ENCODE results near the gene LDB3.

Gene LDB3

DNA sequence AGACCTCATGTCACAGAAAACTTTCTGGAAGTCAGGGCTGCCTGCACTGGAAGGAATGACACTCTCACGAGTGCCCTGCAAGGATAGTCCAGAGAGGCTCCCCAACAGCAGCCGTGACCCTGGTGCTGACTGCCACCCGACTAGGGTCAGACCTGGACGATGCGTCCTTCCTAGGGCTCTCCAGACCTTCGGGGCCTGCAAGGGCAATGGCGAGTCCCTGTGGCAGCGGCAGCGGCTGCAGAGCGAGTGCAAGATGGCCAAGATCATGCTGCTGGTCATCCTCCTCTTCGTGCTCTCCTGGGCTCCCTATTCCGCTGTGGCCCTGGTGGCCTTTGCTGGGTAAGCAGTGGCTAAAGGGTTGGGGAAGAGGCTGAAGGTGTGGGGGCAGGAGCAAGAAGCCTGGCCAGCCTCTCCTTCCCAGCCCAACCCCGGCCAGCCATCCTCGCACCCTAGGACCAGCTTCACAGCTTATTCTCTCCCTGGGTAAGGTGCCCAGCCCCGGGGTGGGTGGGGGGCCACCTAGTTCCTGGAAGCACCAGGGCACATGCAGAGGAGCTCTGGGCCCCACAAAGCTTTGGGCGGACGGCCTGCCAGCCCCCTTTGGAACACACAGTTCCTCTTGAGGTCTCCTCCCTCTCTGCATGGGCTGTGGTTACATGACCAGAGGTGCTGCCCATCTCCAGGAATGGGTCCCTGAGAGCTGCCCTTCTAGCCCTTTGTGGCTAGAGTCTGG lies 8.4 kb upstream of the LDB3 start:
- Histone ChIP-seq H3K4me2 (ENCODE audit: low read length) (no peak overlapping the region), H3K27me3 (ENCODE audit: control insufficient read depth, insufficient read depth, low read length) (no peaks in the 10 kb centered on the region), H3K4me1 (ENCODE audit: control insufficient read depth, insufficient read depth, low read length) (peaks cover 21% of the 10 kb centered on the region), H3K9ac (ENCODE audit: low read depth, low read length) (no peak overlapping the region), H3K4me3 (ENCODE audit: low read length) (no peak overlapping the region), H3K9me3 (replicated peaks; ENCODE audit: low read length) (no peaks in the 10 kb centered on the region), H3K36me3 (ENCODE audit: insufficient read depth, low read length) (no peaks in the 10 kb centered on the region)

DNA sequence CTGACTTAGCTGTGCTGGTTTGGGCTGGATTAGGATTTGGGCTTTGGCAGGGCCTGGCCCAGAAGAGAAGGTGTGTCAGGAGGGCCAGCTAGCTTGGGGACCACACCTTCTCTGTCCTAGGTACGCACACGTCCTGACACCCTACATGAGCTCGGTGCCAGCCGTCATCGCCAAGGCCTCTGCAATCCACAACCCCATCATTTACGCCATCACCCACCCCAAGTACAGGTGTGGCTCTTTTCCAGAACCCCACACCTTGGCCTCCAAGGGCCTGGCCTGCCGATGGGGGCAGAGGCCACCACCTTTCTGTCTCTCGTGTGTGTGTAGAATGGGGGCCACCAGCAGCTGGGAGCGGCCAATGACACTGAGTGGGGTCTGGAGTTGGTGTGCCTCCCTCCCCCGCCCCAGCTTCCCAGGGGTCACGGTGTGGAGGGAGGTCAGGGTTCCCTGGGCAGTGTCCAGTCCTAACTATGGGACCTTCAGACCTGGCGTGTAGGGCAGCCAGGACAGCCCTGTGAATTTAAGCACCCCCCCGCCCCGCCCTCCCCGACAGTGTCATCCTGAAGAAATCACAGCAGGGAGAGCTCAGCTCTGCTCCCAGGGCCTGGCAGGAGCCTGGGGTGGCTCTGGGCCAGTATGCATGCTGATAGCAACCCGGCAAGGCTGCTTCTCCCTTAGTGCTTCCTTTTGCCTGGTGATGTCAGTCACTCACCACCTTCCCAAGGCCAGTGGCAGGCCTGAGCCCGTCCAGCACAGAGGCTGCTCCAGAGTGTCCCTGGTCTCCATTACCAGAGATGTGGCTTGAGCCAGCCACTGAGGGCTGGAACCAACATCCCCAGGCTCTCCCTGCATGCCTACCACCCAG lies 6.9 kb upstream of the LDB3 start:
- Histone ChIP-seq H3K4me1 (ENCODE audit: control insufficient read depth, insufficient read depth, low read length) (peaks cover 23% of the 10 kb centered on the region), H3K27me3 (ENCODE audit: control insufficient read depth, insufficient read depth, low read length) (no peaks in the 10 kb centered on the region), H3K9me3 (replicated peaks; ENCODE audit: low read length) (no peaks in the 10 kb centered on the region), H3K4me2 (ENCODE audit: low read length) (no peak overlapping the region), H3K4me3 (ENCODE audit: low read length) (no peak overlapping the region), H3K9ac (ENCODE audit: low read depth, low read length) (no peak overlapping the region), H3K36me3 (ENCODE audit: insufficient read depth, low read length) (no peaks in the 10 kb centered on the region)

DNA sequence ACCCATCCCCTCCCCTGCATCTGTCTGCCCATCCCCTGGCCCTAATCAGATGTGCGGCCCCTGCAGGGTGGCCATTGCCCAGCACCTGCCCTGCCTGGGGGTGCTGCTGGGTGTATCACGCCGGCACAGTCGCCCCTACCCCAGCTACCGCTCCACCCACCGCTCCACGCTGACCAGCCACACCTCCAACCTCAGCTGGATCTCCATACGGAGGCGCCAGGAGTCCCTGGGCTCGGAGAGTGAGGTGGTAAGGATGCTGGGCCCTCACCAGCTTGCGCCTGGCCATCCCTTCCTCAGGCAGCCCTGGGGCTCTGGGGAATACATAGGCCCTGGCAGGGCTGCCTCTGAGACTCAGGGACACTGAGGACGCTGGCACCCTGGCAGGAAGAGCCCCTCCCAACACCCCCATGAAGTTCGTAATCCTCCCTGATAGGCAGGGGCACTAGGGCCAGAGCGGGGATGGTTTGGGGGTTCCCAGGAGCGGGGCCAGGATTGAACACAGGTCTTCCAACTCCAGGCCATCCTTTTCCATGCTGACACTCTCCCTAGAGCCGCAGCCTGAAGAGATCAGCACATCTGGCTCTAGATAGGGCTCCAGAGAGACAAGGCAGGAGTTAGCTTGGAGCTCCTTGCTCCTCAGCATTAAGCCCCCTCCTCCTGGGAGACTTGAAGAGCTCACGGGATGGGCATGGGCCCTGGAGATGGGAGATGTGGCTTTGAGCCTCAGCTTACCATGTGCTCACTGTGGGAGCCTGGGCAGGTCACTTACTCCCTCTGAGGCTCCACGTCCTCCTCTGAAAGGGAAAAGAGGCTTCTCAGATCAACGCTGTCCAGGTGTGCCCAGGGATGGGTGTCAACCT lies 5.9 kb upstream of the LDB3 start:
- Histone ChIP-seq H3K4me3 (ENCODE audit: low read length) (no peak overlapping the region), H3K4me2 (ENCODE audit: low read length) (no peak overlapping the region), H3K9me3 (replicated peaks; ENCODE audit: low read length) (no peaks in the 10 kb centered on the region), H3K27me3 (ENCODE audit: control insufficient read depth, insufficient read depth, low read length) (no peaks in the 10 kb centered on the region), H3K9ac (ENCODE audit: low read depth, low read length) (no peak overlapping the region), H3K36me3 (ENCODE audit: insufficient read depth, low read length) (no peaks in the 10 kb centered on the region), H3K4me1 (ENCODE audit: control insufficient read depth, insufficient read depth, low read length) (peaks cover 18% of the 10 kb centered on the region)

DNA sequence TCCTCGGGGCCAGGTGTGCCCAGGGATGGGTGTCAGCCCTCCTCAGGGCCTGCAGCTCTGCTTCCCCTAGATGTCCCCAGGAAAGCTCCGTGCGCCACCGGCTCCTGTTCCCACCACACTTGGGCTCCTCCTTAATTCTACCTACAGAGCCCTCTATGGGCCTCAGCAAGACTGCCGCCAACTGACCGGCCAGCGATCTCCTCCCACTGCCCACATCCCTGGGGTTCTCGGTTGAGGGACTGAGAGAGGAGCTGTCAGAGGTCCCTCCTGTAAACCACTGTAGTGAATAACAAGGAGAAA lies 5.3 kb upstream of the LDB3 start:
- H3K9me3 ChIP-seq (replicated peaks; ENCODE audit: low read length) = no peaks in the 10 kb centered on the region
- no peak overlapping the region for H3K9ac ChIP-seq (ENCODE audit: low read depth, low read length)
- H3K4me1 ChIP-seq (ENCODE audit: control insufficient read depth, insufficient read depth, low read length) = peaks cover 16% of the 10 kb centered on the region
- no peaks in the 10 kb centered on the region for H3K36me3 ChIP-seq (ENCODE audit: insufficient read depth, low read length)
- no peaks in the 10 kb centered on the region for H3K27me3 ChIP-seq (ENCODE audit: control insufficient read depth, insufficient read depth, low read length)
- H3K4me2 ChIP-seq (ENCODE audit: low read length) = no peak overlapping the region
- no peak overlapping the region for H3K4me3 ChIP-seq (ENCODE audit: low read length)

DNA sequence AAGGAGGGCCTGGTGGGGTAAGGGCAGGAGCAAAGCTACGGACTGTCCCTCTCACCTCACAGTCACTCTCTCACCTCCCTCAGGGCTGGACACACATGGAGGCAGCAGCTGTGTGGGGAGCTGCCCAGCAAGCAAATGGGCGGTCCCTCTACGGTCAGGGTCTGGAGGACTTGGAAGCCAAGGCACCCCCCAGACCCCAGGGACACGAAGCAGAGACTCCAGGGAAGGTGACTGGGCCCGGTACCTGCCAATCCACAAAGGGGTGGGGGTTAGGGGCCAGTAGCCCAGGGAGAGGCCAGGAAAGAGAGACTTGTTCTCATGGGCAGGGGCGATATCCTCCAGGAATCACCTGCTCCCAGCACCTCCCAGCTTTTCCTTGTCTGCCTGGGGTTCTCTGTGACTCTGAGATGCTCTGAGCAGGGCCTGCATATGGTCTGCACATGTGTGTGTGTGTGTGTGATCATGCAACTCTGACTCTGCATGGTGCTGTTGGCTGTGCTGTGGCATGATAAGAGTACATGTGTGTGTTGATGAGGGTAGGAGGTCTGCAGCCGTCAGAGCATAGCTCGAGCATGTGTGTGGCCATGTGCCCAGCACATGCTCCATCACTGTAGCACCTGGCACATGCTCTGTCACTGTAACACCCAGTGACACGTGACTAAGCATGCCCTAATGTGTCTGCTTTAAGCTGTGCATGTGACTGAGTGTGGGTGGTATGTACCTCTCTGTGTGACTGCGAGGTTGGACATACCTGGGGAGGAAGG lies 4.6 kb upstream of the LDB3 start:
- H3K36me3 ChIP-seq (ENCODE audit: insufficient read depth, low read length) = no peaks in the 10 kb centered on the region
- H3K27me3 ChIP-seq (ENCODE audit: control insufficient read depth, insufficient read depth, low read length) = no peaks in the 10 kb centered on the region
- no peaks in the 10 kb centered on the region for H3K9me3 ChIP-seq (replicated peaks; ENCODE audit: low read length)
- H3K9ac ChIP-seq (ENCODE audit: low read depth, low read length) = no peak overlapping the region
- no peak overlapping the region for H3K4me3 ChIP-seq (ENCODE audit: low read length)
- no peak overlapping the region for H3K4me2 ChIP-seq (ENCODE audit: low read length)
- peaks cover 23% of the 10 kb centered on the region for H3K4me1 ChIP-seq (ENCODE audit: control insufficient read depth, insufficient read depth, low read length)

DNA sequence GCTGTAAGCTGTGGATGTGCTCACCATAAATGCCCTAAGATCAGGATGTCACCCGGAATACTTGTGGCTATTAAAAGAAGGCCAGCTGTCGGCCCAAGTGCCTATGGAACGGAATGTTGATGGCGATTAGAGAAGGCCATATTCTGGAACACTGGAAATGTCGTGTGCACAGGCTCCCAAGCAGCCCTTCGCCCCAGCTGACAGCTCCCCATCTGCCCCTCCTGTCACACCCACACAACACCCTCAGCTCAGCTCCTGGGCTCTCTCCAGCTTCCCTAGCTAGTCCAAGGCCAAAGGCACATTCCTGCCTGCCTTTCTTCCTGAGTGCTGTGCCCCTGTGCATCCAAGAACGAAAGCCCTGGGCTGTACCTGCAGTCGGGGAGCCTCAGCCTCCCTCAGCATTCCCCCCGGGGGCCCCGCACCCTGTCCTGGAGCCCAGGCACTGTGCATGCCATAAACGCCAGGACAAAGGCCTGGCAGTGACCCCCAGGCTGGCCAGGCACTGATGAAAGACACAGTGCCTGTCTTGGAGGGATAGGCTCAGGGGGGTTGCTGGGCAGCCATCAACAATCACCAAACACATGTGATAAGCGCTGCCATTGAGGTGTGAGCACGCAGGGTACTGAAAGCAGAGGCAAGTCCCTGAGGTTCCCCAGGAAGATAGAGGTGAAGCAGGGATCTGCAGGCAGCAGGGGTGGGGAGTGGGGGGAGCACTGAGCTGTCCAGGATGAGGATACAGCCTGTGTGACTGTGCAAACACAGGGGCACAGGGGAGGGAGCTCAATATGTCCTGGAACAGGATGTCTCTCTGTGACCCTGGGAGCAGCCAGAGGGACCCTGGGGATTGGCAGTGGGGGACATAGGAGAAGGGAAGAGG lies 3.7 kb upstream of the LDB3 start:
- H3K4me1 ChIP-seq (ENCODE audit: control insufficient read depth, insufficient read depth, low read length) = peaks cover 27% of the 10 kb centered on the region
- no peaks in the 10 kb centered on the region for H3K27me3 ChIP-seq (ENCODE audit: control insufficient read depth, insufficient read depth, low read length)
- H3K4me3 ChIP-seq (ENCODE audit: low read length) = no peak overlapping the region
- no peak overlapping the region for H3K4me2 ChIP-seq (ENCODE audit: low read length)
- H3K9me3 ChIP-seq (replicated peaks; ENCODE audit: low read length) = no peaks in the 10 kb centered on the region
- no peaks in the 10 kb centered on the region for H3K36me3 ChIP-seq (ENCODE audit: insufficient read depth, low read length)
- H3K9ac ChIP-seq (ENCODE audit: low read depth, low read length) = no peak overlapping the region

DNA sequence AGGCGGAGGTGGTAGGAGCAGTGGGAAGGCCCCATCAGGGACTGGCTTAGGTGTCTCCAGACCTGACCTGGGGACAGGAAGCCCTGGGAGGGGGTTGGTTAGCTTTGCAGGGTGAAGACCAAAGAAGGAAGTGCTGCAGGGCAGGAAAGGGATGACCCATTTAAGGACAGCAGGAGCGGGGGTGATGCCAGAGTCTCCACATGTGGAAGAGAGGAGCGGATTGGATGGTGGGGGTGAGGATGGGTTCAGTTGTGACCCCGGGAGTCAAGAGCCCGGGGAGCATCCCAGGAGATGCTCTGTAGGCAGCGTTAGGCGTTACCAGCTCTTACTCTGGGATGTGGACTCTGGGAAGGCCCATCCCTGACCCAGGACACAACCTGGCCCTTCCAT lies 3.1 kb upstream of the LDB3 start:
- Histone ChIP-seq H3K4me2 (ENCODE audit: low read length) (no peak overlapping the region), H3K9ac (ENCODE audit: low read depth, low read length) (no peak overlapping the region), H3K27me3 (ENCODE audit: control insufficient read depth, insufficient read depth, low read length) (no peaks in the 10 kb centered on the region), H3K36me3 (ENCODE audit: insufficient read depth, low read length) (no peaks in the 10 kb centered on the region), H3K4me1 (ENCODE audit: control insufficient read depth, insufficient read depth, low read length) (peaks cover 27% of the 10 kb centered on the region), H3K9me3 (replicated peaks; ENCODE audit: low read length) (no peaks in the 10 kb centered on the region), H3K4me3 (ENCODE audit: low read length) (no peak overlapping the region)

DNA sequence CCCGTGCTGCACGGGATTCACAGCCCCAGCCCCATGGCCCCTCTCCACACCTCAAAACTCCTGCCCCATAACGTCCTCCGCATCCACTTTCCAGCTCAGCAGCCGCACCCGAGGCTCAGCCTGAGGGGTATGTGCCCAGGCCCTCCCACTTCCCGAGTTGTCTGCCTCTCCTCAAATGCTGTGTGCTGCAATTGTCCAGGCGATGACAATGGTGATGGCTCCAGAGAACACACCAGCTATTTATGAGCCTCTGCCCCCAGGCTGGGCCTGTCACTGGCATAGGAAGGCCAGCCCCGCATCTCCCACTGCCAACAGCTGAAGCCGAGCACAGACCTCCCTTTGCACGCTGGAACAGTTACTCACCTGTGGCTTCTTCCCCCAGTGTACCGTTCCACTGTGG lies 2.4 kb upstream of the LDB3 start:
- Histone ChIP-seq H3K4me3 (ENCODE audit: low read length) (no peak overlapping the region), H3K9me3 (replicated peaks; ENCODE audit: low read length) (no peaks in the 10 kb centered on the region), H3K4me2 (ENCODE audit: low read length) (no peak overlapping the region), H3K9ac (ENCODE audit: low read depth, low read length) (no peak overlapping the region), H3K4me1 (ENCODE audit: control insufficient read depth, insufficient read depth, low read length) (peaks cover 27% of the 10 kb centered on the region), H3K27me3 (ENCODE audit: control insufficient read depth, insufficient read depth, low read length) (no peaks in the 10 kb centered on the region), H3K36me3 (ENCODE audit: insufficient read depth, low read length) (no peaks in the 10 kb centered on the region)

DNA sequence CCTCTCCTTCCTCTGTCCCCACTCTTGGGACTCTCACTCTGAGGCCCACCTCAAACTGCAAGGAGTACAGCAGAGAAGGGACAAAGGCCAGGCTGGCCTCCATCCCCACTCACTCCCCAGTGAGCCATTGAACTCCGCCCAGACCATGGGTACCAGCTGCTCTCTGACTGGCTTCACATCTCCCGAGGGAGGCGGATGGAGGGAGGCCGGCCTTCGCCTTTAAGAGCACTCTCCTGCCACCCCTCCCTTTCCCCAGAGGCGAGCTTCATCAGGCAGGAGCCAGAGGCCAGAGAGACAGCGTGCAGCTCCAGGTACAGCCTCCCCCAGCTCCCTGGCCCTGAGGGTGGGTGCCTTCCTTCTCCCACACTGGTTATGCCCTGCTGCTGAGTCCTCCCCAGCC lies 1.8 kb upstream of the LDB3 start:
- H3K9me3 ChIP-seq (replicated peaks; ENCODE audit: low read length) = no peaks in the 10 kb centered on the region
- no peak overlapping the region for H3K9ac ChIP-seq (ENCODE audit: low read depth, low read length)
- H3K27me3 ChIP-seq (ENCODE audit: control insufficient read depth, insufficient read depth, low read length) = no peaks in the 10 kb centered on the region
- no peak overlapping the region for H3K4me2 ChIP-seq (ENCODE audit: low read length)
- H3K36me3 ChIP-seq (ENCODE audit: insufficient read depth, low read length) = no peaks in the 10 kb centered on the region
- H3K4me1 ChIP-seq (ENCODE audit: control insufficient read depth, insufficient read depth, low read length) = peaks cover 27% of the 10 kb centered on the region
- no peak overlapping the region for H3K4me3 ChIP-seq (ENCODE audit: low read length)

DNA sequence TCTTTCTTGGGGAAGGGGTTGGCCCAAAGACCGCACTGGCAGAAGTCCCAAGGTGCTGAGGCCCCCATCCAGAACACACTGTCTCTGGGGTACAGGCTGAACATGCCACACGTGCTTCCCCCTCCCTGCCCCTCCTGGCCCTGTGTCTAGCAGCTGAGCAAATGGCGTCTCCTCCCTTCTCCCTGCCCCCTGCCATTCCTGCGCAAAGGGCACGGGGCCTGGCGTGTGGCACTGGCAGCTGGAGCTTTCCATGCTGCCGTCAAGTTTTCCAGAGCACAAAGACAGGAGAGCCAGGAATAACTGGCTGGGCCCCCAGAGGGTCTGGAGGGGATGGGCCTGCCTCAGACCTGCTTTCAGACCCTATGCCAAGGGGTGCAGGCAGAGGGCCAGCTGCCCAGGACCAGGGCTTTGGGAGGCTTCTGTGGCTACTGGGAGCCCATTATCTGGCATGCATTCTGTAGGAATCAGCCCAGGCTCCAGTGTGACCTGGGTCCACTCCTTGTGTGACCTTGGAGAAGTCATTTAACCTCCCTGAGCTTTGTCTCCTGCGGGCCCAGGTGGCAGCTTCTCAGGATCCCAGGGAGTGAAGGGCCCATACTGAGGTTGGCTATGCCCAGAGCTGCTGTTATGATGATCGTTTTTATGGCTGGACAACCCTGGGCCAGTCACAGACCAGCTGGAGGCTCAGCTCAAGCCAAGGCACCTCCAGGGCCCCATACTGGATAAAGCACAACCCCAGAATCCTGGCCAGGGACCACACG lies 710 bp upstream of the LDB3 start:
- no peaks in the 10 kb centered on the region for H3K27me3 ChIP-seq (ENCODE audit: control insufficient read depth, insufficient read depth, low read length)

More for the DNA sequence above, 710 bp upstream of the LDB3 start:
- H3K9ac ChIP-seq (ENCODE audit: low read depth, low read length) = no peak overlapping the region
- H3K9me3 ChIP-seq (replicated peaks; ENCODE audit: low read length) = no peaks in the 10 kb centered on the region
- no peak overlapping the region for H3K4me3 ChIP-seq (ENCODE audit: low read length)
- H3K36me3 ChIP-seq (ENCODE audit: insufficient read depth, low read length) = no peaks in the 10 kb centered on the region
- H3K4me2 ChIP-seq (ENCODE audit: low read length) = no peak overlapping the region
- H3K4me1 ChIP-seq (ENCODE audit: control insufficient read depth, insufficient read depth, low read length) = peaks cover 27% of the 10 kb centered on the region
